GM12878 (cell line): ENCODE measurements around the gene TNK2. TPM values are rescaled to one million over a fixed set of nuclear protein-coding genes. Genes with fewer than 3 reads are reported as not detected.

Experiments
- ATAC-seq: fragments of 200-7000 bp; cut with Tn5 transposase; 3 replicates; pipeline ENCODE4 v1.9.1; 2020; ENCODE audit warnings: mild to moderate bottlenecking, moderate library complexity
- BruUV-seq: library from RNA; stranded (reverse); fragments of 400-500 nt; replicated peaks from 2 replicates; lab custom pipeline; 2021; lab: Mats Ljungman, UMichigan
- CTCF ChIA-PET: fragments of 300-600 bp; sonication (Branson Sonifier 250); formaldehyde crosslinking; extraction: SDS; loops from one replicate; lab custom pipeline; 2021; ENCODE audit warnings: inconsistent platforms; lab: Yijun Ruan, JAX
- POLR2A ChIA-PET: fragments of 350-600 bp; formaldehyde crosslinking; extraction: SDS; loops from one replicate; lab custom pipeline; 2021; ENCODE audit warnings: inconsistent platforms; lab: Charles Lee
- RAD21 ChIA-PET: fragments of 300-600 bp; sonication (Branson Sonifier 250); formaldehyde crosslinking; loops from one replicate; lab custom pipeline; 2023; ENCODE audit warnings: antibody characterized with exemption; ENCODE audit not compliant: unreplicated experiment; lab: Charles Lee
- SMC1A ChIA-PET: fragments of 300-600 bp; sonication (Branson Sonifier 250); formaldehyde crosslinking; loops from one replicate; lab custom pipeline; 2023; ENCODE audit not compliant: unreplicated experiment, uncharacterized antibody; lab: Charles Lee
- DNase-seq: peaks from one replicate; pipeline ENCODE4 v3.0.0-alpha.2; 2011; ENCODE audit warnings: low read depth, low spot score
- FAIRE-seq: peaks from 3 replicates; lab custom pipeline; 2011; peaks lifted over from hg19 to GRCh38; lab: Jason Lieb, UNC
- H2AFZ ChIP-seq: 2 replicates; pipeline ENCODE4 v1.6.0; 2011; ENCODE audit warnings: low read depth, low read length, control low read depth; ENCODE audit not compliant: control insufficient read depth
- H3K27ac ChIP-seq: 2 replicates; pipeline ENCODE4 v1.5.1; 2011; ENCODE audit warnings: control low read depth; ENCODE audit not compliant: control insufficient read depth, insufficient read depth
- H3K27me3 ChIP-seq, 2 experiments: replicated peaks in 1 of 2; 2 replicates each; pipeline versions ENCODE4 v1.6.0 to v1.6.1; 2011; ENCODE audit warnings: low read length in 1 of 2; ENCODE audit not compliant: control insufficient read depth in 2 of 2, insufficient read depth in 2 of 2
- H3K36me3 ChIP-seq, 2 experiments: 2 replicates each; pipeline ENCODE4 v1.5.1; 2011; ENCODE audit warnings: low read length in 1 of 2; ENCODE audit not compliant: control insufficient read depth in 2 of 2, insufficient read depth in 2 of 2
- H3K4me1 ChIP-seq: 2 replicates; pipeline ENCODE4 v1.6.1; 2011; ENCODE audit warnings: mild to moderate bottlenecking, low read length, moderate library complexity, mixed read lengths; ENCODE audit not compliant: control insufficient read depth, insufficient read depth
- H3K4me2 ChIP-seq: 2 replicates; pipeline ENCODE4 v1.6.0; 2011; ENCODE audit warnings: control low read depth; ENCODE audit not compliant: control insufficient read depth, insufficient read depth
- H3K4me3 ChIP-seq: fragments of 200-600 bp; sonication (generic); 2 replicates; pipeline ENCODE4 v1.5.1; 2016
- H3K79me2 ChIP-seq: 2 replicates; pipeline ENCODE4 v1.6.0; 2011; ENCODE audit warnings: low read length; ENCODE audit not compliant: control insufficient read depth, insufficient read depth
- H3K9ac ChIP-seq: 2 replicates; pipeline ENCODE4 v1.8.0; 2011; ENCODE audit warnings: low read length, control low read depth, mixed read lengths; ENCODE audit not compliant: control insufficient read depth, insufficient read depth
- H3K9me3 ChIP-seq: replicated peaks from 3 replicates; pipeline ENCODE4 v1.5.1; 2011; ENCODE audit warnings: mild to moderate bottlenecking, low read length; ENCODE audit not compliant: control insufficient read depth, insufficient read depth
- H4K20me1 ChIP-seq: 2 replicates; pipeline ENCODE4 v1.6.0; 2011; ENCODE audit not compliant: control insufficient read depth, insufficient read depth
- NFYA ChIP-seq: IDR thresholded peaks from 2 replicates; pipeline ENCODE4 v1.6.1; 2011; ENCODE audit warnings: low read depth, mild to moderate bottlenecking, low read length, improper control_type of control experiment, borderline replicate concordance
- PKNOX1 ChIP-seq: fragments of 450-650 bp; IDR thresholded peaks from 2 replicates; pipeline ENCODE4 v1.6.1; 2016; ENCODE audit warnings: mild to moderate bottlenecking
- USF1 ChIP-seq: IDR thresholded peaks from 2 replicates; pipeline ENCODE4 v1.6.1; 2011; ENCODE audit warnings: borderline replicate concordance, low read depth, mild to moderate bottlenecking, moderate library complexity, mixed read lengths, low read length; ENCODE audit not compliant: insufficient read depth; ENCODE audit errors: extremely low read length
- WGBS: methylation state at CpG from one replicate; pipeline ENCODE4 v1.1.6; 2016; ENCODE audit warnings: low lambda C conversion rate; ENCODE audit not compliant: insufficient replicate concordance, insufficient coverage; ENCODE audit errors: missing lambda C conversion rate; 5-methylcytosine and 5-hydroxymethylcytosine counted together
- in situ Hi-C: fragments of 300-500 bp; cut with MboI; formaldehyde crosslinking; loops from 9 replicates; pipeline ENCODE4 v1.14.3; 2018; ENCODE audit warnings: mixed read lengths
- intact Hi-C: fragments of 100-400 bp; cut with micrococcal nuclease; formaldehyde crosslinking; loops from one replicate; pipeline ENCODE4 v1.14.2; 2022; ENCODE audit not compliant: unreplicated experiment
- polyA plus RNA-seq, 11 experiments: library from polyadenylated mRNA; depleted of rRNA in 4 of 11; unstranded in 6 of 11; stranded (reverse) in 5 of 11; fragments of >200 nt; fragmentation: Nextera tagmentation in 4 of 11; fragmentation: Illumina TruSeq in 1 of 11; extraction: Ambion mirVana in 4 of 11; extraction: Trizol in 1 of 11; gene quantifications; 1 replicate in 1 of 11; 2 replicates in 10 of 11; pipeline versions ENCODE4 v1.2.1 to v1.2.3, GENCODE V29; 2011 to 2016; ENCODE audit warnings: inconsistent platforms in 2 of 11, missing spikeins in 2 of 11, low read depth in 1 of 11
- total RNA-seq, 4 experiments: library from RNA; depleted of rRNA in 3 of 4; stranded (reverse); fragments of >200 nt in 3 of 4; fragmentation: Illumina TruSeq in 1 of 4; extraction: Trizol in 1 of 4; gene quantifications; 2 replicates each; pipeline versions ENCODE4 v1.2.1 to v1.2.3, GENCODE V29; 2013 to 2021

Gene TNK2
- total and polyA plus RNA-seq, 10 of the 15 experiments (the other 5 are each of a cell fraction or from before 2014, with no cell fraction given): 0.13 to 47.8 (median 10.8) TPM

- Histone ChIP-seq H3K9ac (no peak overlapping the region), H4K20me1 (no peaks in the 10 kb centered on the region), H3K79me2 (no peaks in the 10 kb centered on the region), H2AFZ (no peak overlapping the region), H3K4me3 (no peak overlapping the region), H3K27me3 (no peaks in the 10 kb centered on the region; a peak in 2 of 4 replicates), H3K9me3 (no peaks in the 10 kb centered on the region; the same call in 2 of the 3 replicates), H3K4me1 (peaks cover 10% of the 10 kb centered on the region), H3K27ac (no peak overlapping the region), H3K4me2 (peak overlapping the region; percentile 29), H3K36me3 (no peaks in the 10 kb centered on the region)
- DNase-seq: no peak
- in situ Hi-C loops (loop anchor here (5.0 to 10.0 kb wide), 2 partner anchors 82 to 215 kb away; no protein-coding TSS in a partner anchor), intact Hi-C loops (no loop called here)
- TF ChIP-seq PKNOX1: peak; percentile 1; the same call in 1 of the 2 replicates
- TF ChIP-seq USF1: no peak
- no peak for TF ChIP-seq NFYA
- no TSS peak for BruUV-seq
- FAIRE-seq: no peak
- peak; percentile 18; the same call in 1 of the 3 replicates for ATAC-seq
- WGBS: 75% methylated on average over 19 of the region's 19 CpGs
- CTCF ChIA-PET: interaction anchor here (1.1 to 2.1 kb wide), 2 partner anchors 11 to 55 kb away, joined by 3 to 16 read pairs; no protein-coding TSS in a partner anchor
- SMC1A ChIA-PET: interaction anchor here (1.1 kb wide), 1 partner anchor 11 kb away, joined by 3 read pairs; no protein-coding TSS in a partner anchor
- POLR2A ChIA-PET: no interaction called here
- RAD21 ChIA-PET: no interaction called here
Observed at GRCh38 chr3:195839260-195840010, 68.9 kb downstream of the TNK2 start.
